GM19023 (cell line): ENCODE data around the gene COL23A1.

ENCODE experiments used
- ATAC-seq: cut with Tn5 transposase; IDR thresholded peaks from one replicate; pipeline ENCODE4 v1.9.1; 2021; ENCODE audit warnings: mild to moderate bottlenecking, moderate library complexity; ENCODE audit not compliant: unreplicated experiment

Gene COL23A1

GRCh38 chr5:178192787-178193186 lies 397.4 kb downstream of the COL23A1 start:
- no peak for ATAC-seq

GRCh38 chr5:178192244-178192643 lies 397.9 kb downstream of the COL23A1 start:
- ATAC-seq = no peak

GRCh38 chr5:178191661-178192060 lies 398.5 kb downstream of the COL23A1 start:
- ATAC-seq = no peak

- ATAC-seq = no peak
Measured at GRCh38 chr5:178189433-178189832, 400.8 kb downstream of the COL23A1 start.
